SK-N-SH (cell line): ENCODE data around the gene ATL2. TPM values are rescaled to one million over a fixed set of nuclear protein-coding genes. Genes with fewer than 3 reads are reported as not detected.
A peak's percentile ranks its signal among the peaks of the same experiment; 100 is the strongest.

ENCODE experiments used
- CTCF ChIA-PET: fragments of 300-600, 350-600 bp; formaldehyde crosslinking; extraction: SDS; loops from one replicate; lab custom pipeline; 2021; lab: Yijun Ruan, JAX
- POLR2A ChIA-PET: fragments of 350-600 bp; sonication (Branson Sonifier 250); formaldehyde crosslinking; extraction: SDS; loops from one replicate; lab custom pipeline; 2020; ENCODE audit warnings: antibody characterized with exemption, inconsistent platforms; lab: Yijun Ruan, JAX
- DNase-seq: peaks from one replicate; pipeline ENCODE4 v3.0.0; 2012
- H2AFZ ChIP-seq: fragments of 200-600 bp; sonication (generic); 2 replicates; pipeline ENCODE4 v1.8.1; 2016; ENCODE audit warnings: antibody characterized with exemption, mild to moderate bottlenecking, low read depth
- H3F3A ChIP-seq: fragments of 200-600 bp; sonication (generic); replicated peaks from 2 replicates; pipeline ENCODE3; 2016; ENCODE audit warnings: antibody characterized with exemption, mild to moderate bottlenecking; ENCODE audit not compliant: insufficient read depth
- H3K27ac ChIP-seq, 2 experiments: fragments of 200-500 bp in 1 of 2; fragments of 200-600 bp in 1 of 2; sonication (Bioruptor generic) in 1 of 2; sonication (generic), shearing (Covaris generic) in 1 of 2; 2 replicates each; pipeline versions ENCODE4 v1.5.1 to v1.6.1; 2014 to 2016; ENCODE audit warnings: low read depth in 2 of 2, inconsistent platforms in 1 of 2, low read length in 1 of 2, mild to moderate bottlenecking in 1 of 2, mixed read lengths in 1 of 2
- H3K27me3 ChIP-seq: fragments of 200-600 bp; sonication (generic), shearing (Covaris generic); 2 replicates; pipeline ENCODE4 v1.6.1; 2016; ENCODE audit warnings: mixed run types; ENCODE audit not compliant: insufficient read depth
- H3K36me3 ChIP-seq, 2 experiments: fragments of 200-500 bp in 1 of 2; fragments of 200-600 bp in 1 of 2; sonication (Bioruptor generic) in 1 of 2; sonication (generic) in 1 of 2; replicated peaks in 1 of 2; 2 replicates each; pipeline versions ENCODE3 to v1.5.1; 2014 to 2016; ENCODE audit warnings: low read length in 1 of 2, mild to moderate bottlenecking in 1 of 2; ENCODE audit not compliant: insufficient read depth in 2 of 2, control insufficient read depth in 1 of 2
- H3K4me1 ChIP-seq, 2 experiments: fragments of 200-500 bp in 1 of 2; fragments of 200-600 bp in 1 of 2; sonication (Bioruptor generic) in 1 of 2; sonication (generic), shearing (Covaris generic) in 1 of 2; 2 replicates each; pipeline versions ENCODE4 v1.5.1 to v1.6.1; 2014 to 2016; ENCODE audit warnings: low read depth in 1 of 2, low read length in 1 of 2, mixed run types in 1 of 2; ENCODE audit not compliant: insufficient read depth in 2 of 2, control insufficient read depth in 1 of 2
- H3K4me2 ChIP-seq: fragments of 200-600 bp; sonication (generic), shearing (Covaris generic); 2 replicates; pipeline ENCODE4 v1.6.1; 2017; ENCODE audit warnings: mixed run types
- H3K4me3 ChIP-seq, 2 experiments: fragments of 200-500 bp in 1 of 2; fragments of 200-600 bp in 1 of 2; sonication (Bioruptor generic) in 1 of 2; sonication (generic), shearing (Covaris generic) in 1 of 2; 2 replicates each; pipeline versions ENCODE4 v1.5.1 to v1.8.1; 2014 to 2016; ENCODE audit warnings: low read depth in 2 of 2, inconsistent platforms in 1 of 2, low read length in 1 of 2, mild to moderate bottlenecking in 1 of 2, mixed read lengths in 1 of 2, moderate library complexity in 1 of 2
- H3K79me2 ChIP-seq: fragments of 200-600 bp; sonication (generic); 2 replicates; pipeline ENCODE4 v1.8.1; 2017; ENCODE audit warnings: mild to moderate bottlenecking; ENCODE audit not compliant: insufficient read depth
- H3K9ac ChIP-seq: fragments of 200-600 bp; sonication (generic); 2 replicates; pipeline ENCODE4 v1.6.1; 2017; ENCODE audit warnings: mixed run types
- H3K9me2 ChIP-seq: fragments of 200-600 bp; sonication (generic); 2 replicates; pipeline ENCODE4 v1.6.1; 2017; ENCODE audit warnings: mixed run types
- H3K9me3 ChIP-seq: fragments of 200-600 bp; sonication (generic); 2 replicates; pipeline ENCODE4 v1.6.1; 2017; ENCODE audit warnings: mixed run types, mild to moderate bottlenecking, moderate library complexity
- H4K20me1 ChIP-seq: fragments of 200-600 bp; sonication (generic); 2 replicates; pipeline ENCODE4 v1.6.1; 2017; ENCODE audit warnings: mild to moderate bottlenecking, mixed run types; ENCODE audit not compliant: insufficient read depth
- EP300 ChIP-seq, 2 experiments: IDR thresholded peaks; 2 replicates each; pipeline versions ENCODE4 v1.4.0 to v1.6.1; 2012; ENCODE audit warnings: borderline replicate concordance in 1 of 2, low read depth in 1 of 2, low read length in 1 of 2
- EZH2phosphoT487 ChIP-seq: fragments of 200-600 bp; sonication (generic); IDR thresholded peaks from 2 replicates; pipeline ENCODE4 v1.6.1; 2017; ENCODE audit warnings: low read depth, mixed run types, mild to moderate bottlenecking, antibody characterized with exemption, moderate library complexity, borderline replicate concordance
- FOSL2 ChIP-seq: IDR thresholded peaks from 2 replicates; pipeline ENCODE4 v1.4.0; 2012; ENCODE audit warnings: low read depth, mild to moderate bottlenecking, moderate library complexity, borderline replicate concordance
- FOXM1 ChIP-seq: IDR thresholded peaks from 2 replicates; pipeline ENCODE4 v1.4.0; 2012; ENCODE audit warnings: low read depth, mild to moderate bottlenecking
- GABPA ChIP-seq: IDR thresholded peaks from 2 replicates; pipeline ENCODE4 v1.4.0; 2012; ENCODE audit warnings: low read depth, mild to moderate bottlenecking
- GATA2 ChIP-seq: sonication (generic); formaldehyde crosslinking; IDR thresholded peaks from 2 replicates; pipeline ENCODE4 v1.5.0; 2020; ENCODE audit warnings: mild to moderate bottlenecking, missing genetic modification reagents
- NFIC ChIP-seq: IDR thresholded peaks from 2 replicates; pipeline ENCODE4 v1.4.0; 2012; ENCODE audit warnings: borderline replicate concordance
- NRF1 ChIP-seq: IDR thresholded peaks from 2 replicates; pipeline ENCODE4 v1.6.1; 2012; ENCODE audit warnings: low read depth, mild to moderate bottlenecking, low read length
- PBX3 ChIP-seq: IDR thresholded peaks from 2 replicates; pipeline ENCODE4; 2012
- POLR2AphosphoS5 ChIP-seq: IDR thresholded peaks from 2 replicates; pipeline ENCODE4 v1.6.1; 2012; ENCODE audit warnings: low read depth, low read length
- RCOR1 ChIP-seq: fragments of 150-350 bp; IDR thresholded peaks from 2 replicates; pipeline ENCODE4 v1.6.1; 2017; ENCODE audit warnings: antibody characterized with exemption, low read length
- REST ChIP-seq: IDR thresholded peaks from 2 replicates; pipeline ENCODE4 v1.6.1; 2012; ENCODE audit warnings: mild to moderate bottlenecking, low read depth, low read length, moderate library complexity
- RXRA ChIP-seq: IDR thresholded peaks from 2 replicates; pipeline ENCODE4 v1.4.0; 2012; ENCODE audit warnings: low read depth, mild to moderate bottlenecking, borderline replicate concordance
- SIN3A ChIP-seq: IDR thresholded peaks from 2 replicates; pipeline ENCODE4 v1.6.1; 2012; ENCODE audit warnings: low read depth, mild to moderate bottlenecking, low read length, moderate library complexity, borderline replicate concordance
- SMC3 ChIP-seq: IDR thresholded peaks from 2 replicates; pipeline ENCODE4 v1.6.1; 2012; ENCODE audit warnings: low read depth, low read length, improper control_type of control experiment
- TAF1 ChIP-seq: IDR thresholded peaks from 2 replicates; pipeline ENCODE4 v1.6.1; 2012; ENCODE audit warnings: low read depth, mild to moderate bottlenecking, low read length, moderate library complexity, borderline replicate concordance
- TCF12 ChIP-seq: IDR thresholded peaks from 2 replicates; pipeline ENCODE4 v1.4.0; 2012
- USF1 ChIP-seq: IDR thresholded peaks from 2 replicates; pipeline ENCODE4 v1.4.0; 2012; ENCODE audit warnings: low read depth, borderline replicate concordance
- YY1 ChIP-seq: IDR thresholded peaks from 2 replicates; pipeline ENCODE4 v1.4.0; 2012; ENCODE audit warnings: low read depth, mild to moderate bottlenecking
- WGBS: methylation state at CpG from one replicate; pipeline ENCODE4 v1.1.6; 2017; ENCODE audit warnings: low lambda C conversion rate; 5-methylcytosine and 5-hydroxymethylcytosine counted together
- polyA plus RNA-seq, 3 experiments: library from polyadenylated mRNA; depleted of rRNA; stranded (reverse); fragments of >200 nt; gene quantifications; 2 replicates each; pipeline ENCODE4 v1.2.3, GENCODE V29; 2012
- TF ChIP-seq, protein P1 (sequence below): IDR thresholded peaks from 2 replicates; pipeline ENCODE4 v1.4.0; 2012; ENCODE audit warnings: low read depth, borderline replicate concordance
- TF ChIP-seq, protein P2 (sequence below): fragments of 150-350 bp; IDR thresholded peaks from 2 replicates; pipeline ENCODE4 v1.6.1; 2016; ENCODE audit warnings: mild to moderate bottlenecking, low read depth, low read length

The ATL2 gene
- 30.5 and 55.8 TPM in 2 replicates for polyA plus RNA-seq (2012; rRNA removed)
- 45.9 and 61.3 TPM in 2 replicates for polyA plus RNA-seq (2012; cell fraction: cytosol; rRNA removed)
- polyA plus RNA-seq (2012; cell fraction: nucleus; rRNA removed), result 86.6 and 146 TPM in 2 replicates

DNA sequence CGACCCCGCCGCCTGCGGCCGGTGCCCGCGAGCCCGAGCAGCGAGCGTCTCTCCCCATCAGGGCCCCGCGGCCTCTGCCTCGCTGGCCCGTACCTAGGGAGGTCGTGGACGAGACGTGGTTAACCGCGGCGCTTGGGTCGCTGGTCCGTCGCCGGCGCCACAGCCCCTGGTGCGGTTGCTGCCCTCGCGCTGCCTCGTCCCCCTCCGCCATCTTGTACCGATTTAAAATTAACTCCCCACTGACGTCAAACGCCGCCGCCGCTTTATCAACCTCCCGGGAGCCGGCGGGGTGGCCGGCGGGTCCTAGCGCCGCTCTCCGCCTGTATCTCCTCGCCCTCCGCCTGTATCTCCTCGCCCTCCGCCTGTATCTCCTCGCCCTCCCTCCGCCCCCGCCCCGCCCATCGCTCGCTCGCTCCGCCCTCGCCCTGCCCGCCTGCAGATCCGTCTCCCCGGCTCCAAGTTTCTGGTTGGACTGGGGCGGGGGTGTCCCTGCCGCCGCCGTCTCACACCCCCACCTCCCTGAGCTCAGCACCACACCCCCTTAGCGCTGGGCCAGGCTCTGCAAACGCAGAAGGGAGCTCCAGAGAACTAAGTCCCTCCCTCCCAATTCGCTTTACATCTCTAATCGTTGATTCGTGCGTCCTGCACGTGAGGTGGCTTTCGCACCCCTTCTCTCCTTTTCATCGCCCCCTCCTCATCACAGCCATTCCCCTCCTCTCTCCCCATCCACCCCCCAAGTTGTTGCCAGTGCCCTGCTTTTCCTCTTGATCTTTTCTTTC, at the start of gene ATL2:
Gene ATL2, minus strand, starts transcription at position 224 of the 779 bp plus-strand sequence. Its CDS starts 13 bp downstream, at position 211.
- POLR2A ChIA-PET, result interaction anchor here (1.2 to 1.6 kb wide), 2 partner anchors 93 to 374 kb away, joined by 3 to 5 read pairs; partner anchors contain the start of gene SRSF7
- H3K9me2 ChIP-seq, result no peaks in the 10 kb centered on the region
- peak within 1 kb of the TSS; percentile 91 to 94 for H3K4me3 ChIP-seq
- H3K27me3 ChIP-seq, result no peaks in the 10 kb centered on the region
- WGBS, result under 1% methylated on average over 44 of the region's 73 CpGs
- H4K20me1 ChIP-seq, result peaks cover 35% of the 10 kb centered on the region
- peaks cover 3% of the 10 kb centered on the region for H3F3A ChIP-seq
- DNase-seq, result peak; percentile 99
- H3K4me2 ChIP-seq, result peak within 1 kb of the TSS; percentile 91
- H3K4me1 ChIP-seq, result peaks cover 14 to 16% of the 10 kb centered on the region in 2 experiments; a peak in 3 of 4 replicates
- H3K9me3 ChIP-seq, result no peaks in the 10 kb centered on the region
- CTCF ChIA-PET, result interaction anchor here (0.5 to 4.0 kb wide), 38 partner anchors 10 to 981 kb away, joined by 3 to 55 read pairs (median 5); partner anchors contain the start of gene SRSF7
- H3K79me2 ChIP-seq, result peaks cover 43% of the 10 kb centered on the region
- peak within 1 kb of the TSS; percentile 81 to 94 for H3K27ac ChIP-seq
- no peaks in the 10 kb centered on the region for H3K36me3 ChIP-seq
- peak within 1 kb of the TSS; percentile 87 for H2AFZ ChIP-seq
- H3K9ac ChIP-seq, result peak within 1 kb of the TSS; percentile 88
- TF ChIP-seq EZH2phosphoT487, result no peak
- no peak for TF ChIP-seq FOSL2
- no peak for TF ChIP-seq SMC3
- TF ChIP-seq, protein P1, sequence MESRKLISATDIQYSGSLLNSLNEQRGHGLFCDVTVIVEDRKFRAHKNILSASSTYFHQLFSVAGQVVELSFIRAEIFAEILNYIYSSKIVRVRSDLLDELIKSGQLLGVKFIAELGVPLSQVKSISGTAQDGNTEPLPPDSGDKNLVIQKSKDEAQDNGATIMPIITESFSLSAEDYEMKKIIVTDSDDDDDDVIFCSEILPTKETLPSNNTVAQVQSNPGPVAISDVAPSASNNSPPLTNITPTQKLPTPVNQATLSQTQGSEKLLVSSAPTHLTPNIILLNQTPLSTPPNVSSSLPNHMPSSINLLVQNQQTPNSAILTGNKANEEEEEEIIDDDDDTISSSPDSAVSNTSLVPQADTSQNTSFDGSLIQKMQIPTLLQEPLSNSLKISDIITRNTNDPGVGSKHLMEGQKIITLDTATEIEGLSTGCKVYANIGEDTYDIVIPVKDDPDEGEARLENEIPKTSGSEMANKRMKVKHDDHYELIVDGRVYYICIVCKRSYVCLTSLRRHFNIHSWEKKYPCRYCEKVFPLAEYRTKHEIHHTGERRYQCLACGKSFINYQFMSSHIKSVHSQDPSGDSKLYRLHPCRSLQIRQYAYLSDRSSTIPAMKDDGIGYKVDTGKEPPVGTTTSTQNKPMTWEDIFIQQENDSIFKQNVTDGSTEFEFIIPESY, result no peak
- no peak for TF ChIP-seq NRF1
- no peak for TF ChIP-seq RXRA
- TF ChIP-seq RCOR1, result peak; percentile 25
- peak; percentile 89; the same call in 1 of the 2 replicates for TF ChIP-seq TAF1
- TF ChIP-seq NFIC, result no peak
- TF ChIP-seq SIN3A, result peak; percentile 72; the same call in 1 of the 2 replicates
- TF ChIP-seq FOXM1, result peak; percentile 77
- no peak for TF ChIP-seq GATA2 (CRISPR knock-in tag)
- TF ChIP-seq EP300 (IDR thresholded peaks at IDR 0.05; ENCODE audit: borderline replicate concordance in 1 of 2, low read depth in 1 of 2, low read length in 1 of 2), result peak in 1 of 2 experiments; percentile 50; a peak in 2 of 4 replicates
- TF ChIP-seq USF1, result peak; percentile 41; the same call in 1 of the 2 replicates
- TF ChIP-seq TCF12, result peak; percentile 33; the same call in 1 of the 2 replicates
- TF ChIP-seq, protein P2, sequence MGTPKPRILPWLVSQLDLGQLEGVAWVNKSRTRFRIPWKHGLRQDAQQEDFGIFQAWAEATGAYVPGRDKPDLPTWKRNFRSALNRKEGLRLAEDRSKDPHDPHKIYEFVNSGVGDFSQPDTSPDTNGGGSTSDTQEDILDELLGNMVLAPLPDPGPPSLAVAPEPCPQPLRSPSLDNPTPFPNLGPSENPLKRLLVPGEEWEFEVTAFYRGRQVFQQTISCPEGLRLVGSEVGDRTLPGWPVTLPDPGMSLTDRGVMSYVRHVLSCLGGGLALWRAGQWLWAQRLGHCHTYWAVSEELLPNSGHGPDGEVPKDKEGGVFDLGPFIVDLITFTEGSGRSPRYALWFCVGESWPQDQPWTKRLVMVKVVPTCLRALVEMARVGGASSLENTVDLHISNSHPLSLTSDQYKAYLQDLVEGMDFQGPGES, result no peak
- TF ChIP-seq PBX3, result peak; percentile 54
- peak; percentile 97 for TF ChIP-seq YY1
- no peak for TF ChIP-seq GABPA
- TF ChIP-seq REST, result peak; percentile 25; the same call in 1 of the 2 replicates
- TF ChIP-seq POLR2AphosphoS5, result peak; percentile 75
